ENCODE measurements around the gene ZNF22.

The ZNF22 gene

DNA sequence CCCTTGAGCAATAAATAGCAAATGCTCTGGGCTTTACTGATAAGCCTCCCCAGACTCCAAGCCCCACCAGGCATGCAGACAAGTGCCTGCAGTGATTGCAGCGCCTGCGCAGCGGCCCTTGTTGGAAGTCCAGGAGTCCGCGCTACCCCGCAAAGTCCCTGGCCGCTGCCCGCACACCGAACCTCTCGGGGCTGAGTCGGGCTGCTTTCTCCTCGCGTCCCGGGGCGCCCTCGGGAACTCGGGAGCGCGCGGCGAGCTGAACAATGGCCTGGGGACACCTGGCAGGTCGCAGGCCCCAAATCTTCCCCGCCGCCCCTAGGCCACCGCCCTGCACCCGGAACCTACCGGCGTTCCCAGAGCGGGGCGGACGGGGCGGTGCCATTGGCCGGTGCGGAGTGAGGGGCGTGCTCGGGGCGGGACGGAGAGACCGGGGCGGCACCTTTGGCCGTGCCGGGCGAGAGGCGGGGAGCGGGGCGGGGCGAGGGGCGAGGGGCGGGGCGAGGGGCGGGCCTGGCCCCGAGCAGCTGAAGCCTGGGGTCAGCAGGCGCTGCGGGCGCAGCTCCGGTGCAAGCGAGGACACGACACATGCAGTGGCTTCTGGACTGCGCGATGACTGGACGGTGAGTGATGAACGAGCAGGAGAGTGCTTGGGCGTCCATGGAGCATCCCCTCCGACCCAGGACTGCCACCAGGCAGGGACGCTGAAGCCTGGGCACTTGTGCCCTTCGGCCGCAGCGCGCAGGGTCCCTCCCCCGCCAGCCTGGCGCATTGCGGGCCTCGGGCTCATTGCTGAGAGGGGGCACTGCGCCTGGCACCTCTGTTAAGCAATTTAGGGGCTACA, 41.3 kb upstream of the ZNF22 start, which contains the start of gene RASSF4:
Gene RASSF4 (plus strand): TSS at position 556 of the 841 bp plus-strand sequence. CDS start 10,401 bp downstream, outside the sequence.
- peak within 1 kb of the TSS; percentile 66 to 80 for H3K4me3 ChIP-seq
- no peak for TF ChIP-seq CTCF (IDR thresholded peaks at IDR 0.05)
- peaks cover 0 to 7% (median 0%) of the 10 kb centered on the region in 3 donors for H3K36me3 ChIP-seq
- intact Hi-C loops (cut with DNase I; ENCODE audit: low total_unique reads) = loop anchor here (2.0 kb wide), 1 partner anchor 15 kb away; no protein-coding TSS in a partner anchor
- peak within 1 kb of the TSS; percentile 80 to 82 for H3K27ac ChIP-seq
- no peaks in the 10 kb centered on the region for H3K9me3 ChIP-seq
- no peaks in the 10 kb centered on the region for H3K27me3 ChIP-seq
- peak; percentile 89 to 97 for DNase-seq
- H3K4me1 ChIP-seq = peaks cover 0 to 62% (median 43%) of the 10 kb centered on the region in 4 donors

DNA sequence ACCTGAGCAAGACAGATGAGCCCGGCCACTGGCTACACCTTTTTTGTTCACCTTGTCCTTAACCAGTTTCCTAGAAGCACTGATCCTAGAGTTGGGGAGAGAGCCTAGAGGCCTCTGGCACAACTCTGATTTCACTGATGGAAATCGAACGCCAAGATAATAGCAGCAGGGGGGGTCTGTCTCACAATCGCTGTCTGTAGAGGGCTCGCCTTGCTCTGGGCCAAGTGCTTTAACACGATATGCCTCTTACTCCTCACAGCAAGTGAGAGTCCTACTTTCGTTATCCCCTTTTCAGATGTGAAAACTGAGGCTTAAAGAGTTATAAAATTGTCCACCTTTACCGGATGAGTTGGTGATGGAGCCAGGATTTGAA, 40.6 kb upstream of the ZNF22 start:
- Histone ChIP-seq H3K4me1 (peaks cover 0 to 68% (median 49%) of the 10 kb centered on the region in 4 donors), H3K9me3 (no peaks in the 10 kb centered on the region), H3K27ac (peak overlapping the region; percentile 80 to 82), H3K36me3 (peaks cover 0 to 7% (median 0%) of the 10 kb centered on the region in 3 donors), H3K4me3 (peak overlapping the region; percentile 66 to 80), H3K27me3 (no peaks in the 10 kb centered on the region)
- intact Hi-C loops (cut with DNase I; ENCODE audit: low total_unique reads) = no loop called here
- TF ChIP-seq CTCF (IDR thresholded peaks at IDR 0.05) = no peak
- no peak for DNase-seq

GRCh38 chr10:44960482-44961229, 40.1 kb upstream of the ZNF22 start:
- TF ChIP-seq CTCF (IDR thresholded peaks at IDR 0.05) = no peak
- H3K27me3 ChIP-seq = no peaks in the 10 kb centered on the region
- peak overlapping the region; percentile 80 to 82 for H3K27ac ChIP-seq
- DNase-seq = peak in 1 of 2 donors; percentile 64
- no peaks in the 10 kb centered on the region for H3K9me3 ChIP-seq
- intact Hi-C loops (cut with DNase I; ENCODE audit: low total_unique reads) = no loop called here
- peaks cover 0 to 73% (median 54%) of the 10 kb centered on the region in 4 donors for H3K4me1 ChIP-seq
- H3K36me3 ChIP-seq = peaks cover 0 to 7% (median 0%) of the 10 kb centered on the region in 3 donors
- peak overlapping the region; percentile 66 to 80 for H3K4me3 ChIP-seq

DNA sequence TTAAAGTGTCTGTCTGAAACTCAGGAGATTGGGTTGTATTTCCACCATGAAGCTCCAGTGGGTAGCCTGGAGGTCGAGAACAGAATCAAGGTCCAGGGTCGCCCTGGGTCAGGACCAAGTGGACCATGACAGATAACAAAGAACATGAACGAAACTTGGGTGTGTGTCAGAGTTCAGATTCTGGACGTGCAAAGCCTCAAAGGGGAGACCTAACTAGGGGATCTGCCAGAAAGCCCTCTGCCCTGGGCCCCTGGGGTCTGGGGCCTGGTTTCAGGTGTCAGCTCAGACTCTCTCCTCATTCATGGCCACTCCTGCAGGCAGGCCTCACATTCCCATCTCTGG, 39.5 kb upstream of the ZNF22 start:
- DNase-seq = peak in 1 of 2 donors; percentile 53
- intact Hi-C loops (cut with DNase I; ENCODE audit: low total_unique reads) = no loop called here
- Histone ChIP-seq H3K27ac (peak overlapping the region; percentile 80 to 82), H3K36me3 (peaks cover 0 to 7% (median 0%) of the 10 kb centered on the region in 3 donors), H3K27me3 (no peaks in the 10 kb centered on the region), H3K9me3 (no peaks in the 10 kb centered on the region), H3K4me1 (peaks cover 0 to 79% (median 60%) of the 10 kb centered on the region in 4 donors), H3K4me3 (peak overlapping the region; percentile 66 to 80)
- no peak for TF ChIP-seq CTCF (IDR thresholded peaks at IDR 0.05)

DNA sequence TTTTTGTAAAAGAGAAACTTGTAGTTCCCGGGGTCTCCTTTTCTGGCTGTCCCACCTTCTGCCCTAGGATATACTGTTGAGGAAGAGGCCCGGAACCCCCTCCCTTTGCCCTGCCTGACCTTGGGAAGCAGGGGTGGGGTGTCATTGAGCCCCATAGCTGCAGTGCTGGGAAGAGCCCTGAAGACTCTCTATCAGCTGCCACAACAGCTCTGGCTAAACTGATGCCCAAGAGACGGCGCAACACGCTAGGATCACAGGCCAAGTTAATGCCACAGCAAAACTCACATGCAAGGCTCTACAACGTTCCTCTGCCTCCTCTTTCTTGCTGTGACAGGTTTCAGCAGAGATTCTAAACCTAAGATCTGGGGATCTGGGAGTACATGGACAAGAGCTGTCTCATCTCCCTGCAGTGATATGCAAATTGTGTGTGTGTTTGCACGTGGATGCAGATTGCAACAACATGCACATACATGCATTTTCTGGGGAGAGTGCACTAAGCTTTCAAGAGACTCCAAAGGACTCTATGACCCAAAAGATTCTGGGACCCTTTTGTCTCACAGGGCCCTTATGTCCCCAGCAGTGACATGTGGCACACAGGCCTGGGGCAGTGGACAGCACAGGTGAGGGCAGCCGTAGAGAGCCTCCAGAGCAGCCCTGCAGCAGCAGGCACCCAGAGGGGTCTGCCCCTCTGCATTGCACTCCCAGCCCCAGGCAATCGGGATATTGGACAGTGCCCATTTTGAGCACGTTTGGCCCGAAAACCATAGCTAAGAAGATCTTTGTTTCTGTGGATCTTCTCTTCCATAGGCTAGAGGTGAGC, 38.6 kb upstream of the ZNF22 start:
- intact Hi-C loops (cut with DNase I; ENCODE audit: low total_unique reads) = no loop called here
- Histone ChIP-seq H3K9me3 (no peaks in the 10 kb centered on the region), H3K27me3 (no peaks in the 10 kb centered on the region), H3K27ac (peak overlapping the region in 1 of 2 donors; percentile 83), H3K4me3 (peak overlapping the region in 1 of 2 donors; percentile 80), H3K4me1 (peaks cover 0 to 88% (median 68%) of the 10 kb centered on the region in 4 donors), H3K36me3 (peaks cover 0 to under 1% (median 0%) of the 10 kb centered on the region in 3 donors)
- peak in 1 of 2 donors; percentile 48 for DNase-seq
- TF ChIP-seq CTCF (IDR thresholded peaks at IDR 0.05) = no peak
